Tibial nerve (tissue), 4 donors: ENCODE results near the gene EXOC3L1. TPM values are rescaled to one million over a fixed set of nuclear protein-coding genes. Genes with fewer than 3 reads are reported as not detected.

ENCODE experiments used
- DNase-seq, 2 donors: peaks; one replicate each; pipeline ENCODE4 v3.0.0-alpha.2; 2019; ENCODE audit warnings: low spot score in 2 of 2
- H3K27ac ChIP-seq, 4 donors: fragments of 200-600 bp; sonication (generic) in 3 of 4; one replicate each; pipeline ENCODE4 v1.5.1; 2017 to 2019; ENCODE audit warnings: mild to moderate bottlenecking in 1 of 4
- H3K27me3 ChIP-seq, 2 donors: fragments of 200-600 bp; sonication (generic) in 1 of 2; one replicate each; pipeline versions ENCODE4 v1.5.1 to v1.6.0; 2017 to 2019
- H3K36me3 ChIP-seq, 3 donors: fragments of 200-600 bp; sonication (generic); one replicate each; pipeline ENCODE4 v1.5.1; 2018 to 2019
- H3K4me1 ChIP-seq, 4 donors: fragments of 200-600 bp; sonication (generic) in 3 of 4; one replicate each; pipeline ENCODE4 v1.5.1; 2017 to 2019
- H3K4me3 ChIP-seq, 4 donors: fragments of 200-600 bp; sonication (generic) in 3 of 4; one replicate each; pipeline ENCODE4 v1.5.1; 2017 to 2019; ENCODE audit warnings: mild to moderate bottlenecking in 1 of 4, moderate library complexity in 1 of 4
- H3K9me3 ChIP-seq, 4 donors: fragments of 200-600 bp; sonication (generic) in 3 of 4; one replicate each; pipeline ENCODE4 v1.5.1; 2017 to 2019
- CTCF ChIP-seq, 5 experiments: fragments of 200-600 bp in 3 of 5; fragments of 450-650 bp in 2 of 5; sonication (generic) in 3 of 5; IDR thresholded peaks; one replicate each; pipeline ENCODE4 v1.5.1; 2016 to 2019; ENCODE audit warnings: antibody characterized with exemption in 5 of 5, mild to moderate bottlenecking in 3 of 5, moderate library complexity in 2 of 5
- EP300 ChIP-seq, 2 donors: sonication (generic); formaldehyde crosslinking; IDR thresholded peaks; one replicate each; pipeline ENCODE4 v1.6.1; 2017; ENCODE audit warnings: antibody characterized with exemption in 2 of 2, mild to moderate bottlenecking in 1 of 2
- POLR2A ChIP-seq, 2 donors: fragments of 450-650 bp; IDR thresholded peaks; one replicate each; pipeline ENCODE4 v1.6.1; 2017; ENCODE audit warnings: antibody characterized with exemption in 2 of 2, mild to moderate bottlenecking in 2 of 2, moderate library complexity in 2 of 2
- WGBS, 2 donors: methylation state at CpG; one replicate each; pipeline ENCODE4 v1.1.5; 2018; 5-methylcytosine and 5-hydroxymethylcytosine counted together
- total RNA-seq, 4 donors: library from RNA; depleted of rRNA; stranded (reverse); fragments of >200 nt; gene quantifications; one replicate each; pipeline ENCODE4 v1.1.0, GENCODE V29; 2016

The EXOC3L1 gene
- total RNA-seq, 4 donors from 2014 or later = 0.66 to 3.9 (median 2.6) TPM

- Histone ChIP-seq H3K4me1 (peaks cover 0 to 55% (median 21%) of the 10 kb centered on the region in 4 donors), H3K4me3 (peak overlapping the region in 2 of 4 donors; percentile 85 to 100), H3K27me3 (no peaks in the 10 kb centered on the region), H3K36me3 (peaks cover 2 to 44% (median 27%) of the 10 kb centered on the region in 3 donors), H3K27ac (peak overlapping the region in 1 of 4 donors; percentile 85), H3K9me3 (no peaks in the 10 kb centered on the region)
- TF ChIP-seq CTCF (IDR thresholded peaks at IDR 0.05) (no peak), POLR2A (IDR thresholded peaks at IDR 0.05) (no peak), EP300 (IDR thresholded peaks at IDR 0.05) (no peak)
- DNase-seq = no peak
These were observed 3.6 kb upstream of the EXOC3L1 start for GRCh38 chr16:67193536-67193935.

GRCh38 chr16:67192781-67193361, 2.9 kb upstream of the EXOC3L1 start:
- peak overlapping the region; percentile 78 to 100 (median 92) for H3K4me3 ChIP-seq
- H3K9me3 ChIP-seq = no peaks in the 10 kb centered on the region
- H3K4me1 ChIP-seq = peaks cover 0 to 49% (median 17%) of the 10 kb centered on the region in 4 donors
- H3K27me3 ChIP-seq = no peaks in the 10 kb centered on the region
- H3K36me3 ChIP-seq = peaks cover 2 to 40% (median 27%) of the 10 kb centered on the region in 3 donors
- peak overlapping the region; percentile 40 to 85 (median 72) for H3K27ac ChIP-seq
- DNase-seq = no peak
- TF ChIP-seq CTCF (IDR thresholded peaks at IDR 0.05) = no peak
- TF ChIP-seq POLR2A (IDR thresholded peaks at IDR 0.05) = no peak
- TF ChIP-seq EP300 (IDR thresholded peaks at IDR 0.05) = no peak
- WGBS, 2 donors = 36 to 39% methylated on average over 17 of the region's 17 CpGs

- peak within 1 kb of the TSS; percentile 78 to 100 (median 92) for H3K4me3 ChIP-seq
- peaks cover 0 to 41% (median 17%) of the 10 kb centered on the region in 4 donors for H3K4me1 ChIP-seq
- peak within 1 kb of the TSS; percentile 40 to 85 (median 72) for H3K27ac ChIP-seq
- no peaks in the 10 kb centered on the region for H3K27me3 ChIP-seq
- peak in 2 of 5 experiments; percentile 18 to 46 for TF ChIP-seq CTCF (IDR thresholded peaks at IDR 0.05)
- peak; percentile 93 for TF ChIP-seq EP300 (IDR thresholded peaks at IDR 0.05)
- peak; percentile 18 to 74 for TF ChIP-seq POLR2A (IDR thresholded peaks at IDR 0.05)
- DNase-seq = peak; percentile 78
- WGBS, 2 donors = 0% methylated on average over 24 to 40 of the region's 54 CpGs
- H3K9me3 ChIP-seq = no peaks in the 10 kb centered on the region
- peaks cover 2 to 33% (median 20%) of the 10 kb centered on the region in 3 donors for H3K36me3 ChIP-seq
These were observed 2.2 kb upstream of the EXOC3L1 start, which contains the start of gene E2F4 for GRCh38 chr16:67191995-67192681. TSS of gene E2F4 (plus strand) at chr16:67192155. CDS start at chr16:67192228, 73 bp downstream.

- 23 to 29% methylated on average over 9 of the region's 9 CpGs for WGBS, 2 donors
- Histone ChIP-seq H3K4me1 (peaks cover 0 to 38% (median 17%) of the 10 kb centered on the region in 4 donors), H3K9me3 (no peaks in the 10 kb centered on the region), H3K4me3 (peak overlapping the region in 3 of 4 donors; percentile 78 to 98 (median 85)), H3K36me3 (peaks cover 2 to 26% (median 14%) of the 10 kb centered on the region in 3 donors), H3K27ac (peak overlapping the region in 1 of 4 donors; percentile 85), H3K27me3 (no peaks in the 10 kb centered on the region)
- no peak for TF ChIP-seq CTCF (IDR thresholded peaks at IDR 0.05)
- no peak for TF ChIP-seq EP300 (IDR thresholded peaks at IDR 0.05)
- no peak for TF ChIP-seq POLR2A (IDR thresholded peaks at IDR 0.05)
- DNase-seq = no peak
These were observed 1.6 kb upstream of the EXOC3L1 start for GRCh38 chr16:67191411-67191994.
